HEK293T (cell line): ENCODE data around the gene VSTM4.

Experiments
- ARNT ChIP-seq: fragments of 450-650 bp; IDR thresholded peaks from 2 replicates; pipeline ENCODE4 v1.6.1; 2017; ENCODE audit warnings: mild to moderate bottlenecking
- BHLHE40 ChIP-seq: fragments of 450-650 bp; IDR thresholded peaks from 2 replicates; pipeline ENCODE4 v1.6.1; 2016; ENCODE audit warnings: mild to moderate bottlenecking, moderate library complexity, borderline replicate concordance
- ELF4 ChIP-seq: fragments of 450-650 bp; IDR thresholded peaks from 2 replicates; pipeline ENCODE4 v1.6.1; 2017; ENCODE audit warnings: antibody characterized with exemption
- FOXK2 ChIP-seq: fragments of 450-650 bp; IDR thresholded peaks from 2 replicates; pipeline ENCODE4 v1.6.1; 2016; ENCODE audit warnings: mild to moderate bottlenecking
- LEF1 ChIP-seq: fragments of 450-650 bp; IDR thresholded peaks from 2 replicates; pipeline ENCODE4 v1.6.1; 2017; ENCODE audit warnings: mild to moderate bottlenecking, borderline replicate concordance
- SP1 ChIP-seq: fragments of 450-650 bp; IDR thresholded peaks from 2 replicates; pipeline ENCODE4 v1.6.1; 2017
- SUZ12 ChIP-seq: fragments of 450-650 bp; IDR thresholded peaks from 2 replicates; pipeline ENCODE4 v1.6.1; 2016; ENCODE audit warnings: mild to moderate bottlenecking
- TARDBP ChIP-seq: fragments of 450-650 bp; IDR thresholded peaks from 2 replicates; pipeline ENCODE4 v1.6.1; 2016
- TF ChIP-seq, protein P1 (sequence below): fragments of 450-650 bp; IDR thresholded peaks from 2 replicates; pipeline ENCODE4 v1.6.1; 2016

GRCh38 chr10:49158915-49159314, 43.6 kb upstream of the VSTM4 start:
- TF ChIP-seq, protein P1, sequence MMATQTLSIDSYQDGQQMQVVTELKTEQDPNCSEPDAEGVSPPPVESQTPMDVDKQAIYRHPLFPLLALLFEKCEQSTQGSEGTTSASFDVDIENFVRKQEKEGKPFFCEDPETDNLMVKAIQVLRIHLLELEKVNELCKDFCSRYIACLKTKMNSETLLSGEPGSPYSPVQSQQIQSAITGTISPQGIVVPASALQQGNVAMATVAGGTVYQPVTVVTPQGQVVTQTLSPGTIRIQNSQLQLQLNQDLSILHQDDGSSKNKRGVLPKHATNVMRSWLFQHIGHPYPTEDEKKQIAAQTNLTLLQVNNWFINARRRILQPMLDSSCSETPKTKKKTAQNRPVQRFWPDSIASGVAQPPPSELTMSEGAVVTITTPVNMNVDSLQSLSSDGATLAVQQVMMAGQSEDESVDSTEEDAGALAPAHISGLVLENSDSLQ = no peak
- TF ChIP-seq BHLHE40 = no peak
- no peak for TF ChIP-seq ELF4
- no peak for TF ChIP-seq ARNT
- TF ChIP-seq LEF1 = no peak
- TF ChIP-seq SP1 = no peak
- TF ChIP-seq TARDBP = no peak
- TF ChIP-seq FOXK2 = no peak
- no peak for TF ChIP-seq SUZ12
